Calu3 (cell line): ENCODE results near the gene ELP1. TPM values are rescaled to one million over a fixed set of nuclear protein-coding genes. Genes with fewer than 3 reads are reported as not detected.

ENCODE experiments used
- BruUV-seq: library from RNA; stranded (reverse); fragments of 400-500 nt; replicated peaks from 2 replicates; lab custom pipeline; 2021; lab: Mats Ljungman, UMichigan
- CTCF ChIA-PET: fragments of 300-600 bp; sonication (Branson Sonifier 250); formaldehyde crosslinking; loops from one replicate; lab custom pipeline; 2022; ENCODE audit warnings: antibody characterized with exemption; lab: Charles Lee
- DNase-seq: peaks from one replicate; pipeline ENCODE4 v3.0.0; 2022
- H3K27ac Mint-ChIP-seq: one replicate; pipeline ENCODE4 v1.8.0; 2022; ENCODE audit warnings: mixed read lengths; ENCODE audit not compliant: unreplicated experiment
- H3K27me3 Mint-ChIP-seq: one replicate; pipeline ENCODE4 v1.8.0; 2022; ENCODE audit warnings: mixed read lengths; ENCODE audit not compliant: unreplicated experiment
- H3K36me3 Mint-ChIP-seq: one replicate; pipeline ENCODE4 v1.8.0; 2022; ENCODE audit warnings: mild to moderate bottlenecking, moderate library complexity, mixed read lengths; ENCODE audit not compliant: insufficient read depth, unreplicated experiment
- H3K4me1 Mint-ChIP-seq: one replicate; pipeline ENCODE4 v1.8.0; 2022; ENCODE audit warnings: mild to moderate bottlenecking, low read depth, mixed read lengths; ENCODE audit not compliant: unreplicated experiment
- H3K4me3 Mint-ChIP-seq: one replicate; pipeline ENCODE4 v1.8.0; 2022; ENCODE audit warnings: mild to moderate bottlenecking, low read depth, moderate library complexity, mixed read lengths; ENCODE audit not compliant: unreplicated experiment
- H3K9me3 Mint-ChIP-seq: one replicate; pipeline ENCODE4 v1.8.0; 2022; ENCODE audit warnings: low read depth, mixed read lengths; ENCODE audit not compliant: unreplicated experiment
- CTCF ChIP-seq: fragments of 200-600 bp; IDR thresholded peaks from one replicate; pipeline ENCODE4 v1.8.0; 2022; ENCODE audit warnings: antibody characterized with exemption; ENCODE audit not compliant: unreplicated experiment
- intact Hi-C: fragments of 100-400 bp; cut with micrococcal nuclease; formaldehyde crosslinking; loops from one replicate; pipeline ENCODE4 v1.10.0; 2022; ENCODE audit not compliant: unreplicated experiment
- total RNA-seq: library from RNA; stranded (reverse); gene quantifications from 2 replicates; pipeline ENCODE4 v1.2.3, GENCODE V29; 2022

ELP1 gene
- total RNA-seq, 1 experiment from 2014 or later, result 17.9 TPM

- no peak for DNase-seq
- TF ChIP-seq CTCF, result no peak
- Mint-ChIP-seq H3K27me3 (no peaks in the 10 kb centered on the region), H3K4me3 (no peak overlapping the region), H3K9me3 (no peaks in the 10 kb centered on the region), H3K4me1 (no peaks in the 10 kb centered on the region), H3K27ac (no peak overlapping the region), H3K36me3 (peaks cover 3% of the 10 kb centered on the region)
- CTCF ChIA-PET, result interaction anchor here (0.7 kb wide), 1 partner anchor 84 kb away, joined by 7 read pairs; no protein-coding TSS in a partner anchor
- intact Hi-C loops, result no loop called here
- BruUV-seq, result no TSS peak
Measured at GRCh38 chr9:108911820-108912219, 22.1 kb downstream of the ELP1 start.

- Mint-ChIP-seq H3K36me3 (peaks cover 5% of the 10 kb centered on the region), H3K4me3 (no peak overlapping the region), H3K4me1 (no peaks in the 10 kb centered on the region), H3K27ac (no peak overlapping the region), H3K9me3 (no peaks in the 10 kb centered on the region), H3K27me3 (no peaks in the 10 kb centered on the region)
- no peak for TF ChIP-seq CTCF
- intact Hi-C loops, result no loop called here
- CTCF ChIA-PET, result no interaction called here
- BruUV-seq, result no TSS peak
- DNase-seq, result no peak
Measured at GRCh38 chr9:108910914-108911313, 23.0 kb downstream of the ELP1 start.

DNA sequence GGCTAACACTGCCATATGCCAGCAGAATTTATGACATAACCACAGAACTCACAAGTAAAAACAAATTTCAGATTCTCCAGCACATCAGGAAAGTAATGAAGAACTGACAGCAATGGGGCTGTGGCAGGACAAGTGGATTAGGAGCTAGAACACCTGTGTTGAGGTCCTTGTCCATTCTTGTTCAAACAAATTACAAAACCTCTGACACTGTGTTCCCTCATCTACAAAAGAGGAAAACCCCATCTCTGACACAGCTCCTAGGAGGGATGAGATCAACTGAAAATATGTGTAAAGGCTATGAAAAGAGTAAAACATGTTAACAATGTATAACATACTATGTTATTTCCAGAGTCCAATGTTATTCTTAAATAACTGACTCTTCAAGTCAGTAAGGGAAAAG lies 23.5 kb downstream of the ELP1 start:
- no peak for TF ChIP-seq CTCF
- Mint-ChIP-seq H3K27me3 (no peaks in the 10 kb centered on the region), H3K4me1 (no peaks in the 10 kb centered on the region), H3K4me3 (no peak overlapping the region), H3K27ac (no peak overlapping the region), H3K9me3 (no peaks in the 10 kb centered on the region), H3K36me3 (peaks cover 5% of the 10 kb centered on the region)
- BruUV-seq, result no TSS peak
- intact Hi-C loops, result no loop called here
- CTCF ChIA-PET, result interaction anchor here (0.7 kb wide), 1 partner anchor 637 kb away, joined by 4 read pairs; no protein-coding TSS in a partner anchor
- DNase-seq, result no peak

DNA sequence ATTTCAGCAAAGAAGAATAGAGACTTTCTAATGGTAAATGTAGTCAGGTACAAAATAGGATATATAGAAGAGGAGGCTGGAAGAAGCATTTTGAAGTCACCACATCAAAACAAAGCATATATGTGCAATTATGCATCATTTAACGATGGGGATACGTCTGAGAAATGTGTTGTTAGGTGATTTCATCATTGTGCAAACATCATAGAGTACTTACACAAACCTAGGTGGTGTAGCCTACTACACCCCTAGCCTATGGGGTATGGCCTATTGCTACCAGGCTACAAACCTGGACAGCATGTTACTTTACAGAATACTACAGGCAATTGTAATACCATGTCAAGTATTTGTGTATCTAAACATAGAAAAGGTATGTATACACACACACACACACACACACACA lies 28.4 kb downstream of the ELP1 start:
- DNase-seq, result no peak
- CTCF ChIA-PET, result no interaction called here
- H3K9me3 Mint-ChIP-seq, result no peaks in the 10 kb centered on the region
- TF ChIP-seq CTCF, result no peak
- H3K36me3 Mint-ChIP-seq, result peaks cover 5% of the 10 kb centered on the region
- BruUV-seq, result no TSS peak
- intact Hi-C loops, result no loop called here
- no peaks in the 10 kb centered on the region for H3K4me1 Mint-ChIP-seq
- H3K27me3 Mint-ChIP-seq, result no peaks in the 10 kb centered on the region
- no peak overlapping the region for H3K4me3 Mint-ChIP-seq
- H3K27ac Mint-ChIP-seq, result no peak overlapping the region
